DOHH2 (cell line): ENCODE measurements around the gene CLTC.
A peak's percentile ranks its signal among the peaks of the same experiment; 100 is the strongest.

Source experiments
- H3F3A ChIP-seq: fragments of 200-600 bp; sonication (generic), shearing (Covaris generic); 2 replicates; pipeline ENCODE4 v1.6.0; 2016; ENCODE audit warnings: antibody characterized with exemption, mild to moderate bottlenecking; ENCODE audit not compliant: control insufficient read depth, insufficient read depth
- H3K27ac ChIP-seq: fragments of 200-600 bp; sonication (generic); 2 replicates; pipeline ENCODE4 v1.5.1; 2014; ENCODE audit warnings: low read depth, mild to moderate bottlenecking, low read length, moderate library complexity
- H3K27me3 ChIP-seq: fragments of 200-600 bp; sonication (generic); 2 replicates; pipeline ENCODE4 v1.6.1; 2014; ENCODE audit warnings: mild to moderate bottlenecking, low read length, mixed read lengths; ENCODE audit not compliant: control insufficient read depth
- H3K36me3 ChIP-seq: fragments of 200-600 bp; sonication (generic); 2 replicates; pipeline ENCODE4 v1.6.1; 2014; ENCODE audit warnings: mild to moderate bottlenecking, low read length, moderate library complexity, mixed read lengths; ENCODE audit not compliant: control insufficient read depth
- H3K4me1 ChIP-seq: fragments of 200-600 bp; sonication (generic); 2 replicates; pipeline ENCODE4 v1.6.1; 2014; ENCODE audit warnings: mild to moderate bottlenecking, low read length, mixed read lengths; ENCODE audit not compliant: control insufficient read depth
- H3K4me2 ChIP-seq: fragments of 200-600 bp; sonication (generic); 2 replicates; pipeline ENCODE4 v1.6.0; 2014; ENCODE audit warnings: mild to moderate bottlenecking, low read length, moderate library complexity
- H3K4me3 ChIP-seq: fragments of 200-600 bp; sonication (generic); 2 replicates; pipeline ENCODE4 v1.5.1; 2014; ENCODE audit warnings: mild to moderate bottlenecking, low read length, mixed read lengths
- H3K79me2 ChIP-seq: fragments of 200-600 bp; sonication (generic); 2 replicates; pipeline ENCODE4 v1.6.1; 2014; ENCODE audit warnings: mild to moderate bottlenecking, low read length, mixed read lengths; ENCODE audit not compliant: control insufficient read depth
- H3K9me2 ChIP-seq: fragments of 200-600 bp; sonication (generic); replicated peaks from 2 replicates; pipeline ENCODE4 v1.6.1; 2014; ENCODE audit warnings: mild to moderate bottlenecking, low read length, mixed read lengths; ENCODE audit not compliant: control insufficient read depth
- H3K9me3 ChIP-seq: fragments of 200-600 bp; sonication (generic); 2 replicates; pipeline ENCODE4 v1.6.1; 2014; ENCODE audit warnings: antibody characterized with exemption, low read length, mixed read lengths; ENCODE audit not compliant: control insufficient read depth, insufficient read depth
- H4K20me1 ChIP-seq: fragments of 200-600 bp; sonication (generic); 2 replicates; pipeline ENCODE4 v1.6.0; 2014; ENCODE audit warnings: low read depth, mild to moderate bottlenecking, antibody characterized with exemption, low read length, moderate library complexity; ENCODE audit not compliant: control insufficient read depth, insufficient read depth
- EZH2phosphoT487 ChIP-seq: fragments of 200-600 bp; sonication (generic); IDR thresholded peaks from 2 replicates; pipeline ENCODE4 v1.6.1; 2017; ENCODE audit warnings: borderline replicate concordance, mild to moderate bottlenecking, antibody characterized with exemption, low read length, moderate library complexity, mixed read lengths
- TF ChIP-seq, protein P1 (sequence below): fragments of 200-600 bp; sonication (generic); IDR thresholded peaks from one replicate; pipeline ENCODE4 v1.5.1; 2014; ENCODE audit warnings: antibody characterized with exemption, mild to moderate bottlenecking, low read depth, low read length; ENCODE audit not compliant: poor library complexity, severe bottlenecking

CLTC gene

DNA sequence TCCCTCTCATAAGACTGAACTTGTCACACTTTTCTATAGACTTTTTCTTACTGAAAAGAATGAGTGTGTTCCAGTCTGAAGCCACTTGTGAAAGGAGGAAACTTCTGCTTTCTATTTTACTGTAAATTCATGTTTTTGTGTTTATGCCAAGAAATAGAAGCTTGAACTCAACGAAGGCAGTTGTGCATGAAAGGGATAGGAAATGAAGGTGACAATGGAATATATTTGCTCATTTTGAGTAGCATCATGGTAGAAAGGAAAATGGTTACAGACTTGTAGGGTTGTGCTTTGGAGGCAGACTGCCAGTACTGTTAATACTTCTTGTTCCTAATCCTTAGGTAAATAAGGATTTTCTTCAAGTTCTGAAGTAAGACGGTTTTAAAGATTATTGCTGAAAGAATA lies 8.1 kb downstream of the CLTC start:
- Histone ChIP-seq H4K20me1 (peaks cover 55% of the 10 kb centered on the region), H3K9me2 (no peaks in the 10 kb centered on the region), H3K9me3 (no peaks in the 10 kb centered on the region), H3K4me2 (peak overlapping the region; percentile 58), H3K4me1 (peaks cover 89% of the 10 kb centered on the region), H3K36me3 (peaks cover 74% of the 10 kb centered on the region), H3K27me3 (no peaks in the 10 kb centered on the region), H3K79me2 (peaks cover 100% of the 10 kb centered on the region), H3F3A (peaks cover 9% of the 10 kb centered on the region), H3K27ac (peak overlapping the region; percentile 52), H3K4me3 (peak overlapping the region; percentile 21; the same call in 1 of the 2 replicates)
- TF ChIP-seq, protein P1, sequence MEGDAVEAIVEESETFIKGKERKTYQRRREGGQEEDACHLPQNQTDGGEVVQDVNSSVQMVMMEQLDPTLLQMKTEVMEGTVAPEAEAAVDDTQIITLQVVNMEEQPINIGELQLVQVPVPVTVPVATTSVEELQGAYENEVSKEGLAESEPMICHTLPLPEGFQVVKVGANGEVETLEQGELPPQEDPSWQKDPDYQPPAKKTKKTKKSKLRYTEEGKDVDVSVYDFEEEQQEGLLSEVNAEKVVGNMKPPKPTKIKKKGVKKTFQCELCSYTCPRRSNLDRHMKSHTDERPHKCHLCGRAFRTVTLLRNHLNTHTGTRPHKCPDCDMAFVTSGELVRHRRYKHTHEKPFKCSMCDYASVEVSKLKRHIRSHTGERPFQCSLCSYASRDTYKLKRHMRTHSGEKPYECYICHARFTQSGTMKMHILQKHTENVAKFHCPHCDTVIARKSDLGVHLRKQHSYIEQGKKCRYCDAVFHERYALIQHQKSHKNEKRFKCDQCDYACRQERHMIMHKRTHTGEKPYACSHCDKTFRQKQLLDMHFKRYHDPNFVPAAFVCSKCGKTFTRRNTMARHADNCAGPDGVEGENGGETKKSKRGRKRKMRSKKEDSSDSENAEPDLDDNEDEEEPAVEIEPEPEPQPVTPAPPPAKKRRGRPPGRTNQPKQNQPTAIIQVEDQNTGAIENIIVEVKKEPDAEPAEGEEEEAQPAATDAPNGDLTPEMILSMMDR = no peak
- no peak for TF ChIP-seq EZH2phosphoT487

DNA sequence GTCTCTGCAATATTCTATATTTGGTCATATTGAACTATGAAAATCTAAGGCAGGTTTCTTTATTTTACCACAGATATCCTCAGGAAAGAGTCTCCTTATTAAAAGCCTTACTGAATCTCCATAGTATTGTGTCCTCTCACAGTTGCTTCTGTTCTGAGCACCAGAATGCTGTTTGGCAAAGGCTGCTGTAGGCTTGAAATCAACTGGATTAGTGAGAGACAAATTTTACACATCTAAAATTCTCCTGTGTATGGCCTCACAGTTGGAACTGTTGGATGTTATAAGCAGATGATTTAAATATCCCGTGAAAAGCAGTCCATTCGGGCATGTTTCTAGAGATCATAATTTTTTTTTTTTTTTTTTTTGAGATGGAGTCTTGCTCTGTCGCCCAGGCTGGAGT lies 9.5 kb downstream of the CLTC start:
- no peak overlapping the region for H3K4me2 ChIP-seq
- peaks cover 70% of the 10 kb centered on the region for H3K36me3 ChIP-seq
- no peaks in the 10 kb centered on the region for H3K27me3 ChIP-seq
- peaks cover 47% of the 10 kb centered on the region for H4K20me1 ChIP-seq
- H3K79me2 ChIP-seq = peaks cover 100% of the 10 kb centered on the region
- TF ChIP-seq EZH2phosphoT487 = no peak
- TF ChIP-seq, protein P1 = no peak
- peaks cover 89% of the 10 kb centered on the region for H3K4me1 ChIP-seq
- no peak overlapping the region for H3K4me3 ChIP-seq
- H3K27ac ChIP-seq = no peak overlapping the region
- no peaks in the 10 kb centered on the region for H3K9me3 ChIP-seq
- H3K9me2 ChIP-seq = no peaks in the 10 kb centered on the region
- peaks cover 10% of the 10 kb centered on the region for H3F3A ChIP-seq

DNA sequence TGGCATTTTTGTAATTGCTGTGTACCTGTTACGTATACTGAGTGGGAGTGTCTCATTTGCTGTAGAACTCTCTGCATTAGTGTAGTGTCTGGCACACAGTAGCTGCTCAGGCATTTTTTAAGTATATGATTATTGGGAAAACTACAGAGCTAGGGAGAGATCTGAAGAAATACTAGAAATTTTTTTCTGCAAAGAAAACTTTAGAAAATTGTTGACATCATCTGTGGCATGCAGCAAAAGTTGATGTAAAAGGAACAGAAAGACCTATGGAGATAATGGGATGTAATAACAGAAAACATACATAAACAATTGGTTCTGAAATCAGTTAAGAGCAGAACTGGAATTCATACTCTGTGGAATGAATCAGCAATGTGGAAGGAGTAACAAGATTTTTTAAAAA lies 11.6 kb downstream of the CLTC start:
- H3K27me3 ChIP-seq = no peaks in the 10 kb centered on the region
- no peaks in the 10 kb centered on the region for H3K9me3 ChIP-seq
- peaks cover 90% of the 10 kb centered on the region for H3K4me1 ChIP-seq
- peaks cover 100% of the 10 kb centered on the region for H3K79me2 ChIP-seq
- peak overlapping the region; percentile 11; the same call in 1 of the 2 replicates for H3K4me2 ChIP-seq
- peaks cover 39% of the 10 kb centered on the region for H4K20me1 ChIP-seq
- H3K4me3 ChIP-seq = no peak overlapping the region
- H3K9me2 ChIP-seq = no peaks in the 10 kb centered on the region
- no peak for TF ChIP-seq EZH2phosphoT487
- TF ChIP-seq, protein P1 = no peak
- peaks cover 70% of the 10 kb centered on the region for H3K36me3 ChIP-seq
- peaks cover 12% of the 10 kb centered on the region for H3F3A ChIP-seq
- H3K27ac ChIP-seq = no peak overlapping the region

DNA sequence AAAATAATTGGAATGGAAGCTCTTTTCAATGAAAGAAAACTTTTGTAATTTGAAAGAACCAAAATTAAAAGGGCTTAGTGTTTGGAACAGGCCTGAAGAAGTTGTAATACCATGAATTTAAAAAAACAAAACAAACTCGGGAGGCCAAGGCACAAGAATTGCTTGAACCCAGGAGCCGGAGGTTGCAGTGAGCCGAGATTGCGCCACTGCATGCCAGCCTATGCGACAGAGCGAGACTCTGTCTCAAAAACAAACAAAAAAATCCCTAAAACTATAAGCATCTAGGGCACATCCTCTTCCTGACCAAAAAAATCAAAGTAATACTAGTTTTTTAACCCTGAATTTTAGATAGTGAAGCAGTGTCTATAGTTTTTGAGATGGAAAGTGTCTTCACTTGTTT lies 12.7 kb downstream of the CLTC start:
- H3K4me2 ChIP-seq = peak overlapping the region; percentile 8; the same call in 1 of the 2 replicates
- H3K9me2 ChIP-seq = no peaks in the 10 kb centered on the region
- H3K4me1 ChIP-seq = peaks cover 85% of the 10 kb centered on the region
- no peak overlapping the region for H3K27ac ChIP-seq
- H3K36me3 ChIP-seq = peaks cover 66% of the 10 kb centered on the region
- no peak for TF ChIP-seq EZH2phosphoT487
- TF ChIP-seq, protein P1 = no peak
- H4K20me1 ChIP-seq = peaks cover 34% of the 10 kb centered on the region
- no peaks in the 10 kb centered on the region for H3K27me3 ChIP-seq
- peaks cover 9% of the 10 kb centered on the region for H3F3A ChIP-seq
- H3K9me3 ChIP-seq = no peaks in the 10 kb centered on the region
- no peak overlapping the region for H3K4me3 ChIP-seq
- peaks cover 98% of the 10 kb centered on the region for H3K79me2 ChIP-seq
